H54 (cell line): ENCODE results near the gene NMT2.
A peak's percentile ranks its signal among the peaks of the same experiment; 100 is the strongest.

ENCODE experiments used
- DNase-seq: peaks from one replicate; pipeline ENCODE4 v3.0.0; 2011; ENCODE audit warnings: low spot score, mixed read lengths; ENCODE audit not compliant: insufficient read length
- FAIRE-seq: peaks from 3 replicates; lab custom pipeline; 2011; peaks lifted over from hg19 to GRCh38; lab: Jason Lieb, UNC
- POLR2A ChIP-seq: IDR thresholded peaks from 2 replicates; pipeline ENCODE4 v1.6.1; 2011; ENCODE audit warnings: low read depth, mild to moderate bottlenecking, low read length

NMT2 gene

GRCh38 chr10:15144788-15145187, 23.7 kb downstream of the NMT2 start:
- no peak for TF ChIP-seq POLR2A
- no peak for DNase-seq
- FAIRE-seq = no peak

GRCh38 chr10:15141136-15142054, 27.1 kb downstream of the NMT2 start:
- FAIRE-seq = no peak
- DNase-seq = no peak
- TF ChIP-seq POLR2A = no peak

DNA sequence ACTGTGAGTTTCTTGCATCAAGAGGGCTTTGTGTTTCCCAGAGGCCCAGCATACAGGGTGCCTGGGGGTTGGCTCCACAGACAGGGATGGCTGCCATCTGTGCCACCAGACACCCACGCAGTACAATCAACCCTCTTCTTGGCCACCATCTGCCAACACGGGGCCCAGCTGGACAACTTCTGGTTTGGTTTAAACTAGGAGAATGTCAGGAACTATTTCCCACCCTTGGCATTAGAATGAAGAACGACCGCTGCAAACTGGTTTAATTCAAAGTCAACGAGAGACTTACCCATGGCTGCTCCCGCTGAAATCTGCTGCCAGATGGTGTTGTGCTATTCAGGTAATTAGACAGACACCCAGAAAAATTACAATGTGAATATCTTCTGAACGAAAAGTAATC, 27.8 kb downstream of the NMT2 start:
- DNase-seq (no peak), FAIRE-seq (no peak)
- TF ChIP-seq POLR2A = no peak

- FAIRE-seq = no peak
- no peak for TF ChIP-seq POLR2A
- no peak for DNase-seq
These were observed 30.9 kb downstream of the NMT2 start for GRCh38 chr10:15137636-15138035.

GRCh38 chr10:15137036-15137359, 31.5 kb downstream of the NMT2 start:
- FAIRE-seq = no peak
- no peak for TF ChIP-seq POLR2A
- no peak for DNase-seq

DNA sequence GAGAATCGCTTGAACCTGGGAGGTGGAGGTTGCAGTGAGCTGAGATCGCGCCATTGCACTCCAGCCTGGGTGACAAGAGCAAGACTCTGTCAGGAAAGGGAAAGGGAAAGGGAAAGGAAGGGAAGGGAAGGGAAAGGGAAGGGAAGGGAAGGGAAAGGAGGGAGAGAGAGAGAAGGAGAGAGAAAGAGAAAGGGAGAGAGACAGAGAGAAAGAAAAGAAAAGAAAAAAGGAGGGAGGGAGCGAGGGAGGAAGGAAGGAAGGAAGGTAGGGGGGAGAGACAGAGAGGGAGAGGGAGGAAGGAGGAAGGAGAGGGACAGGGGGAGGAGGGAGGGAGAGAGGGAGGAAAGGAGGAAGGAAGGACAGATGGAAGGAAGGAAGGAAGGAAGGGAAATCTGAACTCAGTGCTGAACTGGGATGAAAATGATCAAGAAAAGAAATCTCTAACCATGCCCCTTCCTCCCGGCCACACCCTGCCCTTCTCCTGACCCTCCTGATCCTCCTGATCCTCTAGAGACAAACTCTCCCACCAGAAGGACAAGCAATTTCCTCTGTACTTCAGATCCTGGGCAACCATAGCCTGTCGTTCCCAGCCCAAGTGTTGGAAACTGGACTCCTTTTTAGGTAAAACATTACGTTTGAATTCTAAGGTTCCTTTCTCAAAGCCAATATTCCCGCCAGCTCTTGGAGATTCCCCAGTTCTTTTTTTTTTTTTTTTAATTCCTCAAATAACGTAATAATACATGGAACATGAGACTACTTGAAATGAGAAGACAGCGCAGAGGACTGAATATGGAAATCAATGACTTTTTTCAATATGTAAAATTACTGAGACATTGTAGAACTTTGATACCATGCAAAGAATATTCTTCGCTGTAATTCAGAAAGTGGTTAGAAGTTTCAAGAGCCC, 32.1 kb downstream of the NMT2 start:
- TF ChIP-seq POLR2A = no peak
- no peak for DNase-seq
- no peak for FAIRE-seq

DNA sequence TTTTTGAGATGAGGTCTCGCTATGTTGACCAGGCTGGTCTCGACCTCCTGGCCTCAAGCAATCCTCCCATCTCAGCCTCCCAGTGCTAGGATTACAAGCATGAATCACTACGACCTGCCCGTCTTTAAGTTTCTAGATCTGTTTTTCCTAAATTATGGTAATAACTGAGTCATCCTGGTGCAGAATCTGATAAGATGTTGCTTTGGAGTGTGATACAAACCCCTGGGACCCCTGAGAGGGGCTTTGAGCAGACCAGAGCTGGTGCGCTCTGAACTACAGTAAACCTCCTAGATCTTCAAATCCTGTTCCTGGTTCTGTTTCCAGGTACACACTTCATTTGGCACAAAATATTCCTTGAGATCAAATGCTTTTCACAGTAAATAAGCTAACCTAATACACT, 37.2 kb downstream of the NMT2 start:
- no peak for TF ChIP-seq POLR2A
- DNase-seq (no peak), FAIRE-seq (no peak)

- FAIRE-seq (no peak), DNase-seq (no peak)
- no peak for TF ChIP-seq POLR2A
These were observed 43.6 kb downstream of the NMT2 start for GRCh38 chr10:15124908-15125307.

- DNase-seq (no peak), FAIRE-seq (no peak)
- no peak for TF ChIP-seq POLR2A
These were observed 44.3 kb downstream of the NMT2 start for GRCh38 chr10:15124190-15124589.

DNA sequence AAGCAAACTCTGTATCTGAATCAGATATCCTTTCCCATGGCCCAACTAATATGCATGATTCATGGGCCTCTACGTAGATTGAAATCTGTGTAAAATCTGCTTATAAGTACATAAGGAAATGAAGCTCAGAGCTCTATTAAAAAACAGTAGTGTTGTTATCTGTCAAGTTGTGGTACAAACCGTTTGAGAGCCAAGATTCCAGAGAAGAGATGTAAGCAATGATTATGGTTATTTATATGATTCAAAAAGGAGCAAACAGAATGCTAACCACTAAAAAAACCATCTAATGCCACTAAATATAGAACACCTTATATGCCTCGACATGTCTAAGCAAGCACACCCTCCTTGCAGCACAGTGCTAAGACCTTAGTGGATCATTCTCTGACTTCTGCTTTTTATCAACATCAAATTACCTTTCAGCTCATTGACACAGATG, 44.7 kb downstream of the NMT2 start:
- peak; percentile 38 for FAIRE-seq
- no peak for TF ChIP-seq POLR2A
- DNase-seq = no peak

- no peak for TF ChIP-seq POLR2A
- FAIRE-seq = no peak
- no peak for DNase-seq
These were observed 45.9 kb downstream of the NMT2 start for GRCh38 chr10:15122477-15123030.

DNA sequence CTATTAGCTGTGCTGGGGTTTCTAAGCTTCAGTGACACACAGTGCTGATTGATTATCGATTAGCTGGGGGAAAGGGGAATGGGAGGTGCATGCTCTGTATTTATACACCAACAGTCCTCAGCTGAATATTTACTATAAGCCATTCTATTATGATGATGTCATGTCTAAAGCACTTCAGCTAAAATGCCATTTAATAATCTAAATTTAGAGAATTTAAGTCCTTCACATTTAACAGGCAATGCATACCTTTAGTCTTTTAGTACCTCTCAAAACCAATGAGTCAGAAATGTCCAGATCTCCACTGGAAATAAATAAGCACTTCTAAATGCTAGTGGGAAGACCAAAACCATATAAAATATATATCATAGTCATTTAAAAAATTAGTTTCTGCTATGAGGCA, 46.8 kb downstream of the NMT2 start:
- TF ChIP-seq POLR2A = no peak
- FAIRE-seq = no peak

DNA sequence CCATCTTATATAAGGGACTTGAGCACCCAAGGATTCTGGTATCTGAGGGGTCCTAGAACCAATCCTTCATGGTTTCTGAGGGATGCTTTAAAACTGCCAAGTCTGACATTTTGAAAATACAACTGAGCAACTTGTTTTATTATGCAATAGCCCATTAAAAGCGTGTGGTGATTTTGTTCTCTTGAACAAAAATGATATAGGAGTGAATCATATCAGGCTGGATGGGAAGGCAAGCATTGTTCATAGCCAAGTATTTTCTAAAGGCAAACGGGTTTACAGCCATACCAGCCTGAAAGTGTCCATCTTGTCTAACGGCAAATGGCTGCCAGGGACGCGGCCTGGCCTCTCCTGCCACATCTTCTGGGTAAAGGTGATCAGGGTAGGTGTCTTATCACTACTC, 48.0 kb downstream of the NMT2 start:
- DNase-seq = peak; percentile 32
- no peak for TF ChIP-seq POLR2A
- FAIRE-seq = peak; percentile 69

More for the DNA sequence above, 46.8 kb downstream of the NMT2 start:
- no peak for DNase-seq

DNA sequence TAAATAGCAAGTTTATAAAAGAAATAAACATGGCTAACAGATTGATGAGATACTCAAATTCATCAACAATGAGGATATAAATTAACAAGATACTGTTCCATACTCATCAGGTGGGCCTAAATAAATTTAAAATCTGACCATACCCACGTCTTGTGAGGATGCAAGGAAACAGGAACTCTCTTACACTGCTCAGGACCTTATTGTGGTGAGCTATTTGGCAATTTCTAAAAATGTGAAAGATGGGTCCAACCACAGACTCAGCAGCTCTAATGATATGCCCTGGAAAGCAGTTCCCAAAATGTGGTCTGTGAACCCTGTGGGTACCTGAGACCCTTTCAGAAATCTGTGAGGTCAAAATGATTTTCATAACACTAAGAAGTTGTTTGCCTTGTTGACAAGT, 49.9 kb downstream of the NMT2 start:
- FAIRE-seq (no peak), DNase-seq (no peak)
- TF ChIP-seq POLR2A = no peak
